ENCODE results near the gene DOCK8. TPM values are rescaled to one million over a fixed set of nuclear protein-coding genes. Genes with fewer than 3 reads are reported as not detected.

Gene DOCK8
- polyA plus RNA-seq, 1 donor: 15.2 TPM

GRCh38 chr9:462606-463005 is 247.9 kb downstream of the DOCK8 start:
- no peak for DNase-seq

- no peak for DNase-seq
These were observed 248.9 kb downstream of the DOCK8 start for GRCh38 chr9:463455-464171.

GRCh38 chr9:466747-467146 is 252.1 kb downstream of the DOCK8 start:
- no peak for DNase-seq

GRCh38 chr9:468766-469426 is 254.2 kb downstream of the DOCK8 start:
- DNase-seq: no peak

- peak; percentile 79 for DNase-seq
These were observed 255.2 kb downstream of the DOCK8 start for GRCh38 chr9:469672-470551.

GRCh38 chr9:470552-471194 is 256.0 kb downstream of the DOCK8 start:
- DNase-seq: no peak

- DNase-seq: no peak
These were observed 256.7 kb downstream of the DOCK8 start for GRCh38 chr9:471320-471719.

- no peak for DNase-seq
These were observed 257.9 kb downstream of the DOCK8 start for GRCh38 chr9:472479-473075.

GRCh38 chr9:477193-477592 is 262.5 kb downstream of the DOCK8 start:
- no peak for DNase-seq

- no peak for DNase-seq
These were observed 264.8 kb downstream of the DOCK8 start for GRCh38 chr9:479304-479970.

GRCh38 chr9:479971-480350 is 265.3 kb downstream of the DOCK8 start:
- peak; percentile 78 for DNase-seq

- no peak for DNase-seq
These were observed 268.1 kb downstream of the DOCK8 start for GRCh38 chr9:482739-483138.

GRCh38 chr9:486156-486555 is 271.5 kb downstream of the DOCK8 start:
- no peak for DNase-seq

GRCh38 chr9:487429-487828 is 272.8 kb downstream of the DOCK8 start:
- no peak for DNase-seq

GRCh38 chr9:488448-488847 is 273.8 kb downstream of the DOCK8 start:
- DNase-seq: no peak

- DNase-seq: no peak
These were observed 274.8 kb downstream of the DOCK8 start for GRCh38 chr9:489198-490197.

GRCh38 chr9:494764-495163 is 280.1 kb downstream of the DOCK8 start:
- DNase-seq: no peak

GRCh38 chr9:495739-496138 is 281.1 kb downstream of the DOCK8 start:
- DNase-seq: no peak

GRCh38 chr9:503326-503725 is 288.7 kb downstream of the DOCK8 start:
- no peak for DNase-seq

Measured in left kidney (tissue), 2 donors.